Astrocyte (in vitro differentiated cells and primary cell): ENCODE data around the gene PRDX3. TPM values are rescaled to one million over a fixed set of nuclear protein-coding genes. Genes with fewer than 3 reads are reported as not detected.
A peak's percentile ranks its signal among the peaks of the same experiment; 100 is the strongest.
"Not testable (repeated sequence)": the region's sequence is repeated elsewhere in the genome, so short reads cannot be mapped to it uniquely, and the experiment has no call there.

Experiments used
- DNase-seq: peaks from one replicate; pipeline ENCODE4 v3.0.0-alpha.2; 2010; ENCODE audit warnings: low read depth
- FAIRE-seq: peaks from 2 replicates; lab custom pipeline; 2011; peaks lifted over from hg19 to GRCh38; lab: Jason Lieb, UNC
- H2AFZ ChIP-seq: 2 replicates; pipeline ENCODE4 v1.6.0; 2012; ENCODE audit warnings: low read depth, low read length, inconsistent platforms
- H3K27ac ChIP-seq: 2 replicates; pipeline ENCODE4 v1.5.1; 2011; ENCODE audit warnings: low read depth, low read length, inconsistent platforms
- H3K27me3 ChIP-seq: 2 replicates; pipeline ENCODE4 v1.6.0; 2011; ENCODE audit warnings: low read length, inconsistent platforms; ENCODE audit not compliant: insufficient read depth
- H3K36me3 ChIP-seq: 2 replicates; pipeline ENCODE4 v1.5.1; 2011; ENCODE audit warnings: low read length, inconsistent platforms; ENCODE audit not compliant: insufficient read depth
- H3K4me1 ChIP-seq: 2 replicates; pipeline ENCODE4 v1.5.1; 2011; ENCODE audit warnings: low read length, inconsistent platforms; ENCODE audit not compliant: insufficient read depth
- H3K4me2 ChIP-seq: 2 replicates; pipeline ENCODE4 v1.6.0; 2012; ENCODE audit warnings: low read length, inconsistent platforms
- H3K4me3 ChIP-seq: 2 replicates; pipeline ENCODE4 v1.5.1; 2011; ENCODE audit warnings: low read depth, mild to moderate bottlenecking, low read length, inconsistent platforms; ENCODE audit not compliant: insufficient read depth
- H3K79me2 ChIP-seq: 2 replicates; pipeline ENCODE4 v1.6.0; 2012; ENCODE audit warnings: mild to moderate bottlenecking, low read length, inconsistent platforms; ENCODE audit not compliant: insufficient read depth
- H3K9ac ChIP-seq: 2 replicates; pipeline ENCODE4 v1.6.0; 2012; ENCODE audit warnings: mild to moderate bottlenecking, low read length, inconsistent platforms
- H3K9me3 ChIP-seq: 2 replicates; pipeline ENCODE4 v1.5.1; 2012; ENCODE audit warnings: low read depth, mild to moderate bottlenecking, low read length, inconsistent platforms; ENCODE audit not compliant: insufficient read depth
- H4K20me1 ChIP-seq: 2 replicates; pipeline ENCODE4 v1.6.0; 2012; ENCODE audit warnings: low read length, inconsistent platforms; ENCODE audit not compliant: insufficient read depth
- H3K27ac Mint-ChIP-seq: one replicate; pipeline ENCODE4 v1.8.0; 2021; ENCODE audit warnings: mild to moderate bottlenecking, mixed read lengths; ENCODE audit not compliant: unreplicated experiment
- H3K27me3 Mint-ChIP-seq: one replicate; pipeline ENCODE4 v1.8.0; 2021; ENCODE audit warnings: low read depth, mixed read lengths; ENCODE audit not compliant: unreplicated experiment
- H3K36me3 Mint-ChIP-seq: one replicate; pipeline ENCODE4 v1.8.0; 2021; ENCODE audit warnings: low read depth, mixed read lengths; ENCODE audit not compliant: unreplicated experiment
- H3K4me1 Mint-ChIP-seq: one replicate; pipeline ENCODE4 v1.8.0; 2021; ENCODE audit warnings: low read depth, mixed read lengths; ENCODE audit not compliant: unreplicated experiment
- H3K4me3 Mint-ChIP-seq: one replicate; pipeline ENCODE4 v1.8.0; 2021; ENCODE audit warnings: mild to moderate bottlenecking, moderate library complexity, mixed read lengths; ENCODE audit not compliant: unreplicated experiment
- H3K9me3 Mint-ChIP-seq: one replicate; pipeline ENCODE4 v1.8.0; 2021; ENCODE audit warnings: mild to moderate bottlenecking, mixed read lengths; ENCODE audit not compliant: unreplicated experiment
- EZH2 ChIP-seq: IDR thresholded peaks from 2 replicates; pipeline ENCODE4 v1.6.1; 2012; ENCODE audit warnings: mild to moderate bottlenecking, low read length, inconsistent platforms; ENCODE audit not compliant: insufficient read depth
- total RNA-seq: library from RNA; stranded (reverse); gene quantifications from 2 replicates; pipeline ENCODE4 v1.2.1, GENCODE V29; 2021
- TF ChIP-seq, protein P1 (sequence below): IDR thresholded peaks from 2 replicates; pipeline ENCODE4 v1.5.1; 2011; ENCODE audit warnings: low read depth, mild to moderate bottlenecking, inconsistent platforms, low read length, moderate library complexity; ENCODE audit not compliant: insufficient read depth

The PRDX3 gene
- total RNA-seq, 1 donor from 2014 or later: 127 TPM

DNA sequence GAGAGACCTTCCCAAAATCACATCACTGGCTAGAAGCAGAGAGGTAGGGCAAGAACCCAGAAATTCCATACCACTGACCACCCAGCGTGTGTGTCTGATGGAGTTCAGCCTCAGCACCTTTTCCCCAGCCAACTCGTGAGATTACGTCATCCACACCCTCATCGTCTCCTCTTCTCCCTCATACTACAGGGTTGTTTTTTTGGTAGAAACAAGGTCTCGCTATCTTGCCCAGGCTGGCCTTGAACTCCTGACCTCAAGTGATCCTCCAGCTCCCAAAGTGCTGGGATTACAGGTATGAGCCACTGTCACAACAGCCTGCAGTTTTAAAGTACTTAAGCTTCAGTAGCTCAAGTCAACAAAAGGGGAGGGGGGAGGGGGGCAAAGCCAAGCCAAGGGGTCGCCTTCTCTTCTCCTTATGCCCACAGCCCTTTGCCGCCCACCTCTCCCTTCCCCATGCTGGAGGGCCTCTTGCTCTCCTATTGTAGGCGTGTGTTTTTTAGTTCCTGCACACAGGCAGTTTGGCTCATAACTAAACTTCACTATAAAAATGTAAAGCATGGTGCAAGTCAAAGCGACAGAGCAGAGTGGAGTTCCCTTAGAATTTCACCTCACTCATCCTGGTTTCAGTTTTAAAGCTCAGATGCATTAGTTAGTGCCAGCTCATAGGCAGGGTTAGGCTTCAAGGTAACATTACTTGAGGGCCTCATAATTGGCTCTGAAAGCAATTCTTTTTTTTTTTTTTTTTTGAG is 5.2 kb upstream of the PRDX3 start:
- H3K4me1 ChIP-seq: peaks cover 3% of the 10 kb centered on the region
- no peak overlapping the region for H3K9ac ChIP-seq
- Mint-ChIP-seq H3K4me1 (peaks cover 9% of the 10 kb centered on the region), H3K9me3 (peaks cover 2% of the 10 kb centered on the region), H3K4me3 (no peak overlapping the region), H3K27ac (no peak overlapping the region), H3K27me3 (no peaks in the 10 kb centered on the region), H3K36me3 (no peaks in the 10 kb centered on the region)
- no peaks in the 10 kb centered on the region for H3K9me3 ChIP-seq
- no peaks in the 10 kb centered on the region for H4K20me1 ChIP-seq
- H3K79me2 ChIP-seq: no peaks in the 10 kb centered on the region
- H2AFZ ChIP-seq: no peak overlapping the region
- no peak for FAIRE-seq
- H3K4me3 ChIP-seq: no peak overlapping the region
- no peak overlapping the region for H3K27ac ChIP-seq
- TF ChIP-seq, protein P1, sequence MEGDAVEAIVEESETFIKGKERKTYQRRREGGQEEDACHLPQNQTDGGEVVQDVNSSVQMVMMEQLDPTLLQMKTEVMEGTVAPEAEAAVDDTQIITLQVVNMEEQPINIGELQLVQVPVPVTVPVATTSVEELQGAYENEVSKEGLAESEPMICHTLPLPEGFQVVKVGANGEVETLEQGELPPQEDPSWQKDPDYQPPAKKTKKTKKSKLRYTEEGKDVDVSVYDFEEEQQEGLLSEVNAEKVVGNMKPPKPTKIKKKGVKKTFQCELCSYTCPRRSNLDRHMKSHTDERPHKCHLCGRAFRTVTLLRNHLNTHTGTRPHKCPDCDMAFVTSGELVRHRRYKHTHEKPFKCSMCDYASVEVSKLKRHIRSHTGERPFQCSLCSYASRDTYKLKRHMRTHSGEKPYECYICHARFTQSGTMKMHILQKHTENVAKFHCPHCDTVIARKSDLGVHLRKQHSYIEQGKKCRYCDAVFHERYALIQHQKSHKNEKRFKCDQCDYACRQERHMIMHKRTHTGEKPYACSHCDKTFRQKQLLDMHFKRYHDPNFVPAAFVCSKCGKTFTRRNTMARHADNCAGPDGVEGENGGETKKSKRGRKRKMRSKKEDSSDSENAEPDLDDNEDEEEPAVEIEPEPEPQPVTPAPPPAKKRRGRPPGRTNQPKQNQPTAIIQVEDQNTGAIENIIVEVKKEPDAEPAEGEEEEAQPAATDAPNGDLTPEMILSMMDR: no peak
- TF ChIP-seq EZH2: no peak
- no peak overlapping the region for H3K4me2 ChIP-seq
- H3K36me3 ChIP-seq: no peaks in the 10 kb centered on the region
- DNase-seq: no peak
- H3K27me3 ChIP-seq: no peaks in the 10 kb centered on the region

DNA sequence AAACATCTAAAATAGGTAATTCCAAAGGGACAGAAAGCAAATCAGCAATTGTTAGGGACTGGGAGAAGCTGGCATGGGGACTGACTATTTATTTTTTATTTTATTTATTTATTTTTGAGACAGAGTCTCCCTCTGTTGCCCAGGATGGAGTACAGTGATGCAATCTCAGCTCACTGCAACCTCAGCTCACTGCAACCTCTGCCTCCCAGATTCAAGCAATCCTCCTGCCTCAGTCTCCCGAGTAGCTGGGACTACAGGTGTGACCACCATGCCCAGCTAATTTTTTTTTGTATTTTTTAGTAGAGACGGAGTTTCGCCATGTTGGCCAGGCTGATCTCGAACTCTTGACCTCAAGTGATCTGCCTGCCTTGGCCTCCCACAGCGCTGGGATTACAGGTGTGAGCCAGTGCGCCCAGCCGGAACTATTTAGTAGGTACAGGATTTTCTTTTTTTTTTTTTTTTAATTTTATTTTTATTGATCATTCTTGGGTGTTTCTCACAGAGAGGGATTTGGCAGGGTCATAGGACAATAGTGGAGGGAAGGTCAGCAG is 2.3 kb upstream of the PRDX3 start:
- not testable (repeated sequence) for H3K9me3 ChIP-seq, H3K4me3 ChIP-seq, H3K4me3 Mint-ChIP-seq, H3K36me3 ChIP-seq, H3K4me1 ChIP-seq, H3K27me3 ChIP-seq, H3K9ac ChIP-seq, H3K4me1 Mint-ChIP-seq, H3K27ac ChIP-seq, H2AFZ ChIP-seq, H3K9me3 Mint-ChIP-seq, FAIRE-seq, H3K4me2 ChIP-seq, H3K36me3 Mint-ChIP-seq, DNase-seq, H3K27me3 Mint-ChIP-seq, H3K27ac Mint-ChIP-seq
- H4K20me1 ChIP-seq: peaks cover 12% of the 10 kb centered on the region
- H3K79me2 ChIP-seq: peaks cover 26% of the 10 kb centered on the region

DNA sequence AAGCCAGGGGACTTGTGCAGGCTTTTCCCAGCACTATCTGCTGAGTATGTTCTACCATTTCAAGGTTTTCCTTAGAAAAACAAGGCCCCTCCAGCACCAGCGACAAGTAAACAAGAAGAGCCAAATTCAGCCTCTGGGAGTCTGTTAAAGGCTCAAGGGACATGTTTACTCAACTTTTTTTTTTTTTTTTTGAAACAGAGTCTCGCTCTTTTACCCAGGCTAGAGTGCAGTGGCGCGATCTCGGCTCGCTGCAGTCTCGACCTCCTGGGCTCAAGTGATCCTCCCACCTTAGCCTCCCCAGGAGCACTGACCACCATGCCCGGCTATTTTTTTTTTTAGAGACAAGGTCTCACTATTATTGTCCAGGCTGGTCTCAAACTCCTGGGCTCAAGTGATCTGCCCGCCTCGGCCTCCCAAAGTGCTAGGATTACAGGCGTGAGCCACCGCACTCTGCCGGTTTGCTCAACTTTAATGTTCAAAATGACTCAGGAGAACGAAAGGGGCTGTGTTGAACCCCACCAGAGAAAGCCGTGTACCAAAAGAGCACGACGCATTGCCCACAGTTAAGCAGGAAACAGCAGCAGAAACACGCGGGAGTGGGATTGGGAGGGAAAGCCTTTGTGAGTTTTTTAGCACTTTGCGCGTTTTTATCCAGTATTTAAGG is 772 bp downstream of the PRDX3 start:
- Histone ChIP-seq H2AFZ (peak overlapping the region; percentile 98), H3K4me2 (peak overlapping the region; percentile 94), H3K27ac (peak overlapping the region; percentile 96), H3K79me2 (peaks cover 49% of the 10 kb centered on the region), H3K9ac (peak overlapping the region; percentile 97), H3K36me3 (peaks cover 14% of the 10 kb centered on the region), H3K4me1 (peaks cover 8% of the 10 kb centered on the region), H3K9me3 (no peaks in the 10 kb centered on the region), H3K27me3 (no peaks in the 10 kb centered on the region), H4K20me1 (peaks cover 24% of the 10 kb centered on the region), H3K4me3 (peak overlapping the region; percentile 96)
- no peak for FAIRE-seq
- H3K27ac Mint-ChIP-seq: peak overlapping the region; percentile 97
- H3K4me3 Mint-ChIP-seq: peak overlapping the region; percentile 97
- H3K36me3 Mint-ChIP-seq: peaks cover 4% of the 10 kb centered on the region
- TF ChIP-seq, protein P1: no peak
- no peak for TF ChIP-seq EZH2
- H3K9me3 Mint-ChIP-seq: no peaks in the 10 kb centered on the region
- DNase-seq: no peak
- peaks cover 12% of the 10 kb centered on the region for H3K4me1 Mint-ChIP-seq
- no peaks in the 10 kb centered on the region for H3K27me3 Mint-ChIP-seq
